GM10847 (cell line): ENCODE data around the gene PWP2.
"Not testable (repeated sequence)": the region's sequence is repeated elsewhere in the genome, so short reads cannot be mapped to it uniquely, and the experiment has no call there.

Experiments used
- POLR2A ChIP-seq: IDR thresholded peaks from 2 replicates; pipeline ENCODE4 v1.6.1; 2011; ENCODE audit not compliant: insufficient read length; ENCODE audit errors: extremely low read depth

PWP2 gene

DNA sequence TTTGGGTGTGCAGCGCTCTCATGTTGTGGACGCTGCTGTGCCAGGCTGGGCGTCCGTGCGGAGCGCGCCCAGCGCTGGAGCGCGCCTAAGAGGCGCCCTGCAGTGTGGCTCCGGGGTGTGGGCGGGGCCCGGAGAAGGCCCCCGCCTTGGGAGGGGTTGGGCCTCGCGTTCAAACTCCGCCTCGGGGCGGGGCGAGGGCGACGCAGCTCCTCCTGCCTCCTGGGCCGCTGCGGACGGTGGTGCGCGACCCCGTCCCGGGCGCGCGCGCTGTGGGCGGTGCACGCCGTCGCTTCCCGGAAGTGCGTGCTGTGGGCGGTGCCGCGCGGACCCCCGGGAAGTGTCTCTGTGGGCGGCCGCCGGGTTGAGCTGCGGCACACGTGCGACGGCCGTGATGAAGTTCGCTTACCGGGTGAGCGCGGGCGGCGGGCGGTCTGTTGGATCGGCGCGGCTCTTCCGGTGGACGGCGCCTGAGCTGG is at the start of gene PWP2:
Gene PWP2 (plus strand): TSS at position 374 of the 476 bp plus-strand sequence. CDS start 18 bp downstream, at position 392.
- not testable (repeated sequence) for TF ChIP-seq POLR2A

DNA sequence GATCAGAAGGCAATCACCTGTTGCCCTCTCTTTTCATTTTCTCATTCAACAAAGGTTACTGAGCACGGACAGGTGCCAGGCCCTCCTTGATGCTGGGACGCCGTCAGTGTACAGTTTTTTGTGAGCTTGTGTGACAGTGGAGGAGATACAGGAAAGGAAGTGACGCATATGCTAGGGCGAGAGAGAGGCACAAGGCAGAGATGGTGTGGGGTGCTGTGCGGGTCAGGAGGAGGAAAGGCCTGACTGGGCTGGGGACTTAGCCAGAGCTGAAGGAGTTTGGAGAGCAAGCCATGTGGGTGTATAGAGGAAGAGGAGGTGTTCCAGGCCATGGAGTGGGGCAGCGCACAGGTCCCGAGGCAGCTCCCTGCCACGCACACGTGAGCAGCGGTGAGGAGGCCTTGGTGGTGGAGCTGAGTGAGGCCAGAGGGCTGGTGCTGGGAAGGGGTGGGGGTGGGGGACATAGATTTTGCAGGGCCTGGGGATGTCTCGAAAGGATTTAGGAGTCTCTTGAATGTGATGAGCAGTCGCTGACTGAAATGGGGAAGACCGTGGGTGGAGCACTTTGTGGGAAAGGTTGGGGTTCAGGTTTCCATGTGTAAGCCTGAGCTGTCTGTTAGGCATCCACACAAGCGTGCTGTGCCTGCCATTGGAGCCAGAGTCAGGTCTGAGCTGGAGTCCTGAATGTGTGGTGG is 49.1 kb upstream of the PWP2 start:
- no peak for TF ChIP-seq POLR2A

DNA sequence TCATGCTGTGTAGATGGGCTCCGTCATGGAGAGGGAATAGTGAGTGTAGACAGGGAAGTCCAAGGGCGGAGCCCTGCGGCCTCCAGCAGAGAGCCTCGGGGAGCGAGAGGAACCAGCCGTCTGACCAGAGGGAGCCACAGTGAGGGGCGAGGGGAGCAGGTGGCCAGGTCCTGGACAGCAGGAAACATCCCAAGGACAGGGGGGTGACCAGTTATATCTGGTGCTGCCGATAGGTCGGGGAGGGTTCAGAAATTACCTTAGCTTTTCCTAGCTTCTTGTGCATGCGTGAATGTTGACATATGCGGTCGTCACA is 48.6 kb upstream of the PWP2 start:
- TF ChIP-seq POLR2A = no peak

DNA sequence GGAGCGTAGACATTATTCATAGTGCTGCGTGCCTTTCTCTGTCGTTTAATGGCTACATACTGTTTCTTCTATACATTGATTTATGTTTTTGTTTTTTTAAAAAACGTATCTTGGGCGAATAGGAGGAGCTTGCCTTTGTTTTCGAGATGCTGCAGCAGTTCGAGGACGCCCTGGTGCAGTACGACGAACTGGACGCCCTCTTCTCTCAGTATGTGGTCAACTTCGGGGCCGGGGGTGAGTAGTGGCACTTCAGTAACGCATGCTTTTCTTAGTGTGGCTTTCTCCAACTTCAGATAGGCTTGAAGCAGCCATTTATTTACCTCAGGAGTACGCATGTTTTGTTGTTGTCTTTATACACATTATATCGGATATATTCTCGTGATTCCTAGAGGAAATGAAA is 48.2 kb upstream of the PWP2 start:
- no peak for TF ChIP-seq POLR2A

DNA sequence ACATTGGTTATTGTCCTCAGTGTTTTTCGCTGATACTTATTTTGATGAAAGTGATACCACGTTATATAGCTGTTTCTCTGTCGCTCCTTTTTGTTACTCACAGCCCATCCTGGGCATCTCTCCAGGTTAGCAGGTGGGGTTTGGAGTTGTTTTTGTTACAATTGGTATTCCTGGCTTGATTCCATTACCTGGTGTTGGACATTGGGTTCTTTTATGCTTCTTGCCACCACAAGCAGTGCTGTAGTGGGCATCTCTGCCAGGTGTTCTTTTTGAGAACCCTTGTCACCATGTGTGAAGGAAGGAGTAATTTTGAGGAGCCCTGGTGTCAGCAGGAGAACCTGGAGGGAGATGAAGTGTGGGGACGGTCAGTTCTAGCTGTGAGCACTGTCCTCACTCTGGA is 47.5 kb upstream of the PWP2 start:
- no peak for TF ChIP-seq POLR2A

DNA sequence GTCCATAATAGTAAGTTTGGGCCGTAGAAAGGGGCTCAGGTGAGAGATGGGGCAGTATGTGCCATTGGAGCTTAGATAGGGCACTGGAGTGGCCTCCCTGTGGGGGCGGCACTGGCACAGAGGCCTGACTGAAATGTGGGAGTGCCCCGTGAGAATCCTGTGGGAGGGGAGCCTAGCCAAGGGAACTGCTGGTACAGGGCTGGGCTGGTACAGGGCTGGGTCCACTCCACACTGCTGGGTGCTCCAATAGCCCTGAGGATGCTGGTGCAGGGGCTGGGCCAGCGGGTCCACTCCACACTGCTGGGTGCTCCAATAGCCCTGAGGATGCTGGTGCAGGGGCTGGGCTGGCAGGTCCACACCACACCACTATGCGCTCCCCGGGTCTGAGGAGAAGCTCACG is 44.8 kb upstream of the PWP2 start:
- no peak for TF ChIP-seq POLR2A

DNA sequence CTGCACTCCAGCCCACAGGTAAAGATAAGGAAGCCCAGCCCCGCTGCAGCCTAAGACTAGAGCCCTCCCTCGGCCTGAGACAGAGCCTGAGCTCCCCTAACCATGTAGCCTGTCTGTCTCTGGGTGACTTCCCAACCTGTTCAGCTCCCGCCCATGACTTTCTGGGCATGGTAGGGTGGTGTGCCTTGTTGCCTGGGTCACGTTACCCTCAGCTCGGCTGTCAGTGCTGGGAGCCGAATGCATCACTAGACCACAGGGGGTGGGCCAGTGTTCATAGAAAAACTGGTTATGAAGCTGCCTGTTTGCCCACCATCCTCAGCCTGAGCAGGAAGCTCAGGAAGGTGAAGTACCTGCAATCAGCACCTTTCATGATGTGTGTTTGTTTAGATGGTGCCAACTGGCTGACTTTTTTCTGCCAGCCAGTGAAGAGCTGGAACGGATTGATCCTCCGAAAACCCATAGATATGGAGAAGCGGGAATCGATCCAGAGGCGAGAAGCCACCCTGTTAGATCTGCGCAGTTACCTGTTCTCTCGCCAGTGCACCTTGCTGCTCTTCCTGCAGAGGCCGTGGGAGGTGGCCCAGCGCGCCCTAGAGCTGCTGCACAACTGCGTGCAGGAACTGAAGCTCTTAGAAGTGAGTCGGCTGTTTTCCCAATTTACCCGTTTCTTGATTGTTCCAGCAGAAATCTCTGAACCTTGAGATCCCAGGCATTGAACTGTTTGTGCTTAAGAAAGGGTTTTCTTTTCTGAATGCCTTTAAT is 43.9 kb upstream of the PWP2 start:
- TF ChIP-seq POLR2A = no peak

DNA sequence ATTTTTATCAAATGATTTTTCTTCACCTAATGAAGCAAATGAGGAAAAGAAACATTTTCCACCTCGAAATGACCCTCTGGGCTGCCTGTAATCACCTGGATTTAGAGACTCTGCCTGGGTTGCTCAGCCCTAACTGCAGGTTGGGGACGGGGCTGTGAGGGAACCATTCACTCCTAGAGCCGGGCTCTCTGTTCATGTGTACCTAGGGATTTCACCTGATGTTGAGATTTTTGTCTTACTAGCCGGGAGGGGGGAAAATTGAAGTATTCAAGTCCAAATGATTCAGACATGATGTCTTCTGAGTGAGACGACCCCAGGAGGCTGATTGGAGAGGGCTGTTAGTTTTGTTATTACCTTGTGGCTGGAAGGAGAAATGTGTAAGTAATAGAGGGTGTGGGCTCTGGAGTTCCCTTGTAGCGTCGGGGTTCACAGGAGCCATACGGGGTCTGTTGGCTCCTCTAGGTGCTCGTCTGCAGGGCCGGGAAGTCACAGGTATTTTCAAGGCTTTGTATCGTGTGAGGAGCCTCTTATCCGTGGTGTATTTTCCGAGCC is 42.3 kb upstream of the PWP2 start:
- no peak for TF ChIP-seq POLR2A

DNA sequence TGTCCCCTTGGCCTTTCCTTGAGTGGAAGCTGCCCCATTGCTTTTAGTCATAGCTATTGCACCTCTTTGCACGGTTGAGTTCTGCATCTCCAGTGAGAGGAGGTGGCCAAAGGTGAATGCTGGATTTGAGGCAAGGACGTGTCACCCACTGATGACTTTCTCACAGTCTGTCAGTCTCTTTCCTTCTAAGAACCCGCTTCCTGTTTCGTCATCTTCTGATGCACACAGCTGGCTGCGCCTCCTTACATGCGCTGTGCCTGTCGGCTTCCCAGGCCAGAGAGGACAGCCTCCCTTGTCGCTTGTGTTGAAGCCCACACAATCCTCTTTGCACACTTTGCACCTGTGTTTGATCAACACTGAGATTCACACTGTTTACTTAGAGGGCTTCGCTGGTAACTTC is 41.8 kb upstream of the PWP2 start:
- TF ChIP-seq POLR2A = no peak

DNA sequence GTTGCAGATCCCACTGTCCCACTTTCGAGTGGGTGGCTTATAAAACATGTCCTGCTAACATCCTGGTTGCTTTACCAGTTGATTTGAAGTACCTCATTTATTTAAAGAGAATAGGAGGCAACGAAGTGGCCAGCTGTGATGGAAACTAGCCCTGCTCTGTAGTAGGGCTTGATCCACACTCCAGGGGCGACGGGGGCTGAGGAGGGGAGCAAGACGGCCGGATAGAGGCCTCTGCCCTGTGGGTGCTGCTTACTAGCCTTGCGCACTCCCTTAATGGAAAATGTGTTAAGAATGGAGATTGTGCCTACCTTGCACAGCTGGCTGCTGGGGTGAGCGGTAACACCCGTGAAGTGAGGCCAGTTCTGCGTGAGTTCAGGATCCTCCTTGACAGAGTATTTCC is 41.1 kb upstream of the PWP2 start:
- TF ChIP-seq POLR2A = no peak

DNA sequence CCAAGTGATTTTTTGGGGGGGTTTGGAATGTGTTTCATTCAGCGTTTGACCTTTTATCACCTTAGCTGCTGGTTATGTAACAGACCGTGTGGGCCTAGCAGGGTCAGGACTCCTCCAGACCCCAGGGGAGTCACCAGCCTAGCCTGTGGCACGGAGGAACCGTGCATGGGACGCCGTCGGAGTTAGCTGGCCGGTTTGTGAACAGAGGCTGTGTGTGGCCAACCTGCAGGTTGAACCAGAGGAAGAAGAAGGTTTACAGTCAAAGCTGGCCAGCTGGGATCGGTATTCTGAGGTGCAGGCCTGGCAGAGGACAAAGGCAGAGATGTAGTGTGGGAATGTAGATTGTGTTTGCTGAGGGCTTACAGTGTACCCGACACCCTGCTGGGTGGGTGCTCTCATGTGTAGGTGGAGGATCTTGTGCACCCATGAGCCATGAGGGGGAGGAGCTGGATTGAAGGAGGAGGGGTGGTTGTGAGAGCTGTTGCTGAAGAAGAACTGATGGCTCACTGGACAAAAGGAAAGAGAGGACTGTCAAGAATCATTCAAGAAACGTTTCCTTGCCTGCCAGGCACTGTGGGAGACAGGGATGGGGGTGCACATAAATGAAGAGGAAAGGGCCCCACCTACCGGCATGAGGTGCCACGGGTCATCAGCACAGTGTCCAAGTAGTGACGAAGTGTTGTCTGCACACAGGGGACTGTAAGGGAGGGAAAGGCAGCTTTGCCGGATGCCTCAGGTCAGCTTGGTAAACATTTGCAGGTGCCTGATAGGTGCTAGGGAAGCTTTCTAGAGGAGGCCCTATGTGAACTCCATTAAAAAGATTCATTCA is 40.0 kb upstream of the PWP2 start:
- no peak for TF ChIP-seq POLR2A

DNA sequence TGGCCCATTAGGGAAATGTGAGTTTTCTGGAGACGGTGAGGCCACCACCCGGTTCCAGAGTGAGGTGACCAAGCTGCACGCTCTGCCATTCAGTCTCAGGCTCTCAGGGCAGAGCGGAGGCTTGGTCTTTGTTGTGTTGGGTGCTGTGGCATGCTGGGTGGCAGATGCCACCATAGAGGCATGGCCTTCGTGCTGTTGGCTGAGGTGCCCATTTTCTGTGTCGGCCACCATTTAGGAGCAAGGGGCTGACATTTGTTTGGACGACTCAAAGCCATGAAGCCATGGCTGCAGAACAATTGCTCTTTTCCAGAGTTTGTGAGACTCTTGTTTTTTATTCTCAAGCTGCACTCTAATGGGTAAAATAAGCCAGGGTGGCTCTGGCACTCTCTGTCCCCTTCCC is 36.8 kb upstream of the PWP2 start:
- TF ChIP-seq POLR2A = no peak

DNA sequence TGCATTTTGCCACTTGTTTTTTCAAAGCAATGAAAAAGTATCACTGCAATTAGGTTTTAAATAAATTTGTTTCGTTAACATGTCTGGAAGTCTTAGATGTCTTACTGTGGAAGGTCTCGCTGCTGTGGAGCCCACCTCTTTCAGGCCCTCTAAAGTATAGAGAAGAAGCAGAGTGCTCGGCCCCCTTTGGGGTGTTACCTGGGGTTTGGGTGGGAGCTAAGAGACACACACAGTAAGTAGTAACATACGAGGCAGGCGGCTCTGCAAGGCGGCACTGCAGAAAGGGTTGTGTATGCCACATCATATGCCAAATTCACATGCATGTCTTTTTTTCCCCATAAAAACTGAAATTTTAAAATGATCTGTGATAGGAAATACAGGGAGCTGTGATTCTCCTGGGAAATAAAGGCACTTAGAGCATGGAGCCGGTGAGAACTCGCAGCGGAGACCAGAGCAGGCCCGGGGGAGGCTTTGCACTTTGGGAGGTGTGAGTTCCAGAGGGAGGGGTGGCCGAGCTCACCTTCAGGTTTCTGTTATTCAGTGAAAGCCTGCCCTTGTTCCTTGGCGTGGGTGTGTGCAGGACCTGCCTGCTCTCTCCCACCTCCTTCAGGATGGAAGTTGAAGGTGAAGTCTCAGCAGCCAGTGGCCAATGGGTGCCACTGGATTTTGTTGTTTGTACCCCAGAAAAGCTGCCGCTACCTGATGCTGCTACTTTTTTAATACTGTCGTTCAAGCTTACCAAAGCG is 35.7 kb upstream of the PWP2 start:
- TF ChIP-seq POLR2A = no peak

DNA sequence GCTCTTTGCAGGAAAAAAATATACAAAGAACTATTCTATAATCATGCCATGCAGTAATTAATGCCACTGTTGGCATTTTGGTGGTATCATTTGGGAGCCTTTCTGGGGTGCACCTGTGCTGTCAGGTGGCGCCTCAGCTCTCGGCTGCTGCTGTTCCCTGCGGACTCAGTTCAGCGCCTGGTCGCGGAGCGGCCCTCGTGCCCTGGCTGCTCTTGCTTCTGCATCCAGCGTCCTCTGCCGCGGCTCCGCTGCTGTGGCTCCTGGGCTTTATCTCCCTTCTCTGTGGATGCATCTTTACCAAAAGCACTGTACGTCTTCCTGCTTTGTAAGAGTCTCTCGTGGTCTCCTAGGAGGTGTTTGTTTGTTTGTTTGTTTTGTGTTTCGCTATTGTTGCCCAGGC is 35.1 kb upstream of the PWP2 start:
- TF ChIP-seq POLR2A = no peak
